ENCODE measurements around the gene RACK1. TPM values are rescaled to one million over a fixed set of nuclear protein-coding genes. Genes with fewer than 3 reads are reported as not detected.
A peak's percentile ranks its signal among the peaks of the same experiment; 100 is the strongest.

The RACK1 gene
- total and polyA plus RNA-seq, 2 experiments from 2014 or later = 2,372 to 4,798 TPM

GRCh38 chr5:181259974-181260719 is 16.4 kb upstream of the RACK1 start:
- Mint-ChIP-seq H3K36me3 (ENCODE audit: low read depth) (peaks cover 32% of the 10 kb centered on the region), H3K4me1 (peaks cover 17% of the 10 kb centered on the region), H3K9me3 (no peaks in the 10 kb centered on the region), H3K4me3 (peak overlapping the region; percentile 90), H3K27me3 (ENCODE audit: insufficient read depth, low read depth, poor library complexity) (peaks cover 11% of the 10 kb centered on the region), H3K27ac (peak overlapping the region; percentile 60)
- DNase-seq (ENCODE audit: low spot score) (no peak), ATAC-seq (no peak)
- peak overlapping the region; percentile 74; the same call in 1 of the 2 replicates for H3K27ac ChIP-seq (ENCODE audit: low read depth)
- H3K4me2 ChIP-seq = peak overlapping the region; percentile 100
- TF ChIP-seq EZH2 (IDR thresholded peaks at IDR 0.05; ENCODE audit: low read depth, unreplicated experiment) (no peak), NANOG (IDR thresholded peaks at IDR 0.05; ENCODE audit: borderline replicate concordance) (no peak), ZNF114 (CRISPR knock-in tag; IDR thresholded peaks at IDR 0.05) (no peak), JUNB (IDR thresholded peaks at IDR 0.05; ENCODE audit: unreplicated experiment) (no peak), ETS1 (IDR thresholded peaks at IDR 0.05) (no peak), POLR2AphosphoS5 (IDR thresholded peaks at IDR 0.05; ENCODE audit: low read depth) (no peak)
- TF ChIP-seq, protein P1, sequence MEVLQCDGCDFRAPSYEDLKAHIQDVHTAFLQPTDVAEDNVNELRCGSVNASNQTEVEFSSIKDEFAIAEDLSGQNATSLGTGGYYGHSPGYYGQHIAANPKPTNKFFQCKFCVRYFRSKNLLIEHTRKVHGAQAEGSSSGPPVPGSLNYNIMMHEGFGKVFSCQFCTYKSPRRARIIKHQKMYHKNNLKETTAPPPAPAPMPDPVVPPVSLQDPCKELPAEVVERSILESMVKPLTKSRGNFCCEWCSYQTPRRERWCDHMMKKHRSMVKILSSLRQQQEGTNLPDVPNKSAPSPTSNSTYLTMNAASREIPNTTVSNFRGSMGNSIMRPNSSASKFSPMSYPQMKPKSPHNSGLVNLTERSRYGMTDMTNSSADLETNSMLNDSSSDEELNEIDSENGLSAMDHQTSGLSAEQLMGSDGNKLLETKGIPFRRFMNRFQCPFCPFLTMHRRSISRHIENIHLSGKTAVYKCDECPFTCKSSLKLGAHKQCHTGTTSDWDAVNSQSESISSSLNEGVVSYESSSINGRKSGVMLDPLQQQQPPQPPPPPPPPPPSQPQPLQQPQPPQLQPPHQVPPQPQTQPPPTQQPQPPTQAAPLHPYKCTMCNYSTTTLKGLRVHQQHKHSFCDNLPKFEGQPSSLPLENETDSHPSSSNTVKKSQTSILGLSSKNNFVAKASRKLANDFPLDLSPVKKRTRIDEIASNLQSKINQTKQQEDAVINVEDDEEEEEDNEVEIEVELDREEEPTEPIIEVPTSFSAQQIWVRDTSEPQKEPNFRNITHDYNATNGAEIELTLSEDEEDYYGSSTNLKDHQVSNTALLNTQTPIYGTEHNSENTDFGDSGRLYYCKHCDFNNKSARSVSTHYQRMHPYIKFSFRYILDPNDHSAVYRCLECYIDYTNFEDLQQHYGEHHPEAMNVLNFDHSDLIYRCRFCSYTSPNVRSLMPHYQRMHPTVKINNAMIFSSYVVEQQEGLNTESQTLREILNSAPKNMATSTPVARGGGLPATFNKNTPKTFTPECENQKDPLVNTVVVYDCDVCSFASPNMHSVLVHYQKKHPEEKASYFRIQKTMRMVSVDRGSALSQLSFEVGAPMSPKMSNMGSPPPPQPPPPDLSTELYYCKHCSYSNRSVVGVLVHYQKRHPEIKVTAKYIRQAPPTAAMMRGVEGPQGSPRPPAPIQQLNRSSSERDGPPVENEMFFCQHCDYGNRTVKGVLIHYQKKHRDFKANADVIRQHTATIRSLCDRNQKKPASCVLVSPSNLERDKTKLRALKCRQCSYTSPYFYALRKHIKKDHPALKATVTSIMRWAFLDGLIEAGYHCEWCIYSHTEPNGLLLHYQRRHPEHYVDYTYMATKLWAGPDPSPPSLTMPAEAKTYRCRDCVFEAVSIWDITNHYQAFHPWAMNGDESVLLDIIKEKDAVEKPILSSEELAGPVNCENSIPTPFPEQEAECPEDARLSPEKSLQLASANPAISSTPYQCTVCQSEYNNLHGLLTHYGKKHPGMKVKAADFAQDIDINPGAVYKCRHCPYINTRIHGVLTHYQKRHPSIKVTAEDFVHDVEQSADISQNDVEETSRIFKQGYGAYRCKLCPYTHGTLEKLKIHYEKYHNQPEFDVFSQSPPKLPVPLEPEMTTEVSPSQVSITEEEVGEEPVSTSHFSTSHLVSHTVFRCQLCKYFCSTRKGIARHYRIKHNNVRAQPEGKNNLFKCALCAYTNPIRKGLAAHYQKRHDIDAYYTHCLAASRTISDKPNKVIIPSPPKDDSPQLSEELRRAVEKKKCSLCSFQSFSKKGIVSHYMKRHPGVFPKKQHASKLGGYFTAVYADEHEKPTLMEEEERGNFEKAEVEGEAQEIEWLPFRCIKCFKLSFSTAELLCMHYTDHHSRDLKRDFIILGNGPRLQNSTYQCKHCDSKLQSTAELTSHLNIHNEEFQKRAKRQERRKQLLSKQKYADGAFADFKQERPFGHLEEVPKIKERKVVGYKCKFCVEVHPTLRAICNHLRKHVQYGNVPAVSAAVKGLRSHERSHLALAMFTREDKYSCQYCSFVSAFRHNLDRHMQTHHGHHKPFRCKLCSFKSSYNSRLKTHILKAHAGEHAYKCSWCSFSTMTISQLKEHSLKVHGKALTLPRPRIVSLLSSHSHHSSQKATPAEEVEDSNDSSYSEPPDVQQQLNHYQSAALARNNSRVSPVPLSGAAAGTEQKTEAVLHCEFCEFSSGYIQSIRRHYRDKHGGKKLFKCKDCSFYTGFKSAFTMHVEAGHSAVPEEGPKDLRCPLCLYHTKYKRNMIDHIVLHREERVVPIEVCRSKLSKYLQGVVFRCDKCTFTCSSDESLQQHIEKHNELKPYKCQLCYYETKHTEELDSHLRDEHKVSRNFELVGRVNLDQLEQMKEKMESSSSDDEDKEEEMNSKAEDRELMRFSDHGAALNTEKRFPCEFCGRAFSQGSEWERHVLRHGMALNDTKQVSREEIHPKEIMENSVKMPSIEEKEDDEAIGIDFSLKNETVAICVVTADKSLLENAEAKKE (CRISPR knock-in tag; IDR thresholded peaks at IDR 0.05) = no peak
- TF ChIP-seq, protein P2, sequence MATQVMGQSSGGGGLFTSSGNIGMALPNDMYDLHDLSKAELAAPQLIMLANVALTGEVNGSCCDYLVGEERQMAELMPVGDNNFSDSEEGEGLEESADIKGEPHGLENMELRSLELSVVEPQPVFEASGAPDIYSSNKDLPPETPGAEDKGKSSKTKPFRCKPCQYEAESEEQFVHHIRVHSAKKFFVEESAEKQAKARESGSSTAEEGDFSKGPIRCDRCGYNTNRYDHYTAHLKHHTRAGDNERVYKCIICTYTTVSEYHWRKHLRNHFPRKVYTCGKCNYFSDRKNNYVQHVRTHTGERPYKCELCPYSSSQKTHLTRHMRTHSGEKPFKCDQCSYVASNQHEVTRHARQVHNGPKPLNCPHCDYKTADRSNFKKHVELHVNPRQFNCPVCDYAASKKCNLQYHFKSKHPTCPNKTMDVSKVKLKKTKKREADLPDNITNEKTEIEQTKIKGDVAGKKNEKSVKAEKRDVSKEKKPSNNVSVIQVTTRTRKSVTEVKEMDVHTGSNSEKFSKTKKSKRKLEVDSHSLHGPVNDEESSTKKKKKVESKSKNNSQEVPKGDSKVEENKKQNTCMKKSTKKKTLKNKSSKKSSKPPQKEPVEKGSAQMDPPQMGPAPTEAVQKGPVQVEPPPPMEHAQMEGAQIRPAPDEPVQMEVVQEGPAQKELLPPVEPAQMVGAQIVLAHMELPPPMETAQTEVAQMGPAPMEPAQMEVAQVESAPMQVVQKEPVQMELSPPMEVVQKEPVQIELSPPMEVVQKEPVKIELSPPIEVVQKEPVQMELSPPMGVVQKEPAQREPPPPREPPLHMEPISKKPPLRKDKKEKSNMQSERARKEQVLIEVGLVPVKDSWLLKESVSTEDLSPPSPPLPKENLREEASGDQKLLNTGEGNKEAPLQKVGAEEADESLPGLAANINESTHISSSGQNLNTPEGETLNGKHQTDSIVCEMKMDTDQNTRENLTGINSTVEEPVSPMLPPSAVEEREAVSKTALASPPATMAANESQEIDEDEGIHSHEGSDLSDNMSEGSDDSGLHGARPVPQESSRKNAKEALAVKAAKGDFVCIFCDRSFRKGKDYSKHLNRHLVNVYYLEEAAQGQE (IDR thresholded peaks at IDR 0.05; ENCODE audit: unreplicated experiment) = no peak
- H3K36me3 ChIP-seq (ENCODE audit: insufficient read depth) = peaks cover 14% of the 10 kb centered on the region
- peaks cover 67% of the 10 kb centered on the region for H3K79me2 ChIP-seq (replicated peaks; ENCODE audit: insufficient read depth)
- H3K4me3 ChIP-seq = peak overlapping the region; percentile 99
- H3K9me2 ChIP-seq (ENCODE audit: insufficient read depth) = no peaks in the 10 kb centered on the region
- no peaks in the 10 kb centered on the region for H3K27me3 ChIP-seq (ENCODE audit: insufficient read depth)
- H3K4me1 ChIP-seq (ENCODE audit: insufficient read depth) = peaks cover 17% of the 10 kb centered on the region
- H2AFZ ChIP-seq = peak overlapping the region; percentile 88; the same call in 1 of the 2 replicates
- H4K20me1 ChIP-seq (replicated peaks; ENCODE audit: insufficient read depth) = peaks cover 26% of the 10 kb centered on the region
- H3F3A ChIP-seq (replicated peaks; ENCODE audit: low read depth) = peaks cover 22% of the 10 kb centered on the region

Measured in GM23338 (cell line).